ENCODE data around the gene NAV3. TPM values are rescaled to one million over a fixed set of nuclear protein-coding genes. Genes with fewer than 3 reads are reported as not detected.

The NAV3 gene
- total RNA-seq, 1 donor from 2014 or later: 5.0 TPM

- no peak for DNase-seq (ENCODE audit: low read depth, low spot score)
- peaks cover 6% of the 10 kb centered on the region for H3K4me1 Mint-ChIP-seq
- peaks cover 2% of the 10 kb centered on the region for H3K9me3 Mint-ChIP-seq
- no peak for TF ChIP-seq CTCF (conservative IDR thresholded peaks at IDR 0.05)
- H3K27ac Mint-ChIP-seq (ENCODE audit: unreplicated experiment): no peak overlapping the region
- no peaks in the 10 kb centered on the region for H3K36me3 Mint-ChIP-seq (ENCODE audit: low read depth)
- no peak overlapping the region for H3K4me3 Mint-ChIP-seq
- H3K27me3 Mint-ChIP-seq (ENCODE audit: low read depth): no peaks in the 10 kb centered on the region
These were observed 431.2 kb downstream of the NAV3 start for GRCh38 chr12:78261901-78262300.

Data from neural crest cell (in vitro differentiated cells).